Ramos (cell line): ENCODE results near the gene S1PR3.

ENCODE experiments used
- in situ Hi-C: fragments of 300-500 bp; cut with MboI; formaldehyde crosslinking; loops from one replicate; pipeline ENCODE4 v1.14.3; 2022; ENCODE audit warnings: low sequenced_read_pairs; ENCODE audit not compliant: unreplicated experiment

Gene S1PR3

DNA sequence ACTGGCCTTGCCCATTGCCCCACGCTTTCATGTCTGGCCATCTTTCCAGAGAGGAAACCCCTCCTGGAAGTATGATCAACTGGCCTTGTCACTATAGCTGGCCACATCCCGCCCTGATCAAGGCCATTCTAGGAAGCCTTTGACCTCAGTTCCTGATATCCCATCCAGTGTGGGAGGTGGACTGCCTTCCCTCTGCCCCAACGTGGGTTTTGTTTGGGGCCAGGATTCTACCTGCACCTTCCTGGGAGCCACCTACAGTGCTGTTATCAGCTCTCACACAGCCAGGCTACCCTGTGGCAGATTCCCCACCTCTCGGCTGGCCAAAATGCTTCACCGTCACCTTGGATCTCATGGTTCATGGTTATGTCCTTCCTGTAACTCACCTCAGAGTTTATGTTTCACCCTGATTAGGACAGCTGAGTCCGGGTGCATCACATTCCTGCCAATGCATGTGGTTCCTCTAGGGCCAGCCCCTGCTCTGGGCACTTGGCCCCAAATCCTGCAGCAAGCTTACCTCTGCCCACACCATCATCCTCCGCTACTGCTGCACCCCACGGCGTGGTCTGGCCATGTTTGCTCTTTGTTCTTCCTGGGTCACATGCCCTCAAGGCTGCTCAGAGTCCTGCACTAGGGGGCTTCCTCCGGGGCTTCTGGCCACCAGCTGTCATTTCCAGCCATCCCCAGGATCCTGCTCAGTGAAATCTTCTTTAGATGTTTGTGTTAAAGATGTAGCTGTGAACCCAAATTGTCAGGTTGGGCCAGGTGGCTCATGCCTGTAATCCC, 24.2 kb upstream of the S1PR3 start:
- in situ Hi-C loops: no loop called here

- in situ Hi-C loops: no loop called here
Observed at GRCh38 chr9:88968799-88969198, 22.5 kb upstream of the S1PR3 start.

DNA sequence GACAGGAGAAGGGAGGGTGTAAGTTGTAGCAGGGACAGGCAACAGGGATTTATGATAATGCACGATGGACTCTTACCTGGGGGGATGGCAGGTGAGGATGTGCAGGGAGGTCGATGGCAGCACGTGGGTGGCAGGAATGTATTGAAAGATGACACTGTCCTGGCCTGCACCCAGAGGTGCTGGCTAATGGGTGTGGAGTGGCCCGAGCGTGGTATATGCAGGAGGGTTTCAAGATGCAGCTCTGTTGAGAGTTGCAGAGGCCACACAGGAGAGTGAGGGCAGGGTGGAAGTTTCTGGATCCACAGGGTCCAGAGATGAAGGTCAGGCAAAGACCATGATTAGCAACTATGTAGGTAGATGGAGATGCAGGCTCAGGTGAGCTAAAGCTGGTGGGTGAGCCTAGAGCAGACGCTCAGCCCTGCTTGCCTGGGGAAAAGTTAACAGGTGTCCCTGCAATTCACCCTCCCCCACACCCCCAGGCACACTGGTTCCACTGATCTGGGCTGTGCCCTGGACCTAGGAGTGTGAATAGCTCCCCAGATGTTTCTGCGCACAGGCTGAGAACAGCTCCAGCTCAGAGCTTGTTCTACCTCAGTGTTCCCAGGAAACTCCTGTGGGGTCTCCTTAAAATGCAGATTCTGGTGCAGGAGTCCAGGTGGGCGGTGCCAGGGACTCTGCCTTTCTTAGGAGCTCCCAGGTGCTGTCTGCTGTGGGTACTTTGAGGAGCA, 21.5 kb upstream of the S1PR3 start:
- in situ Hi-C loops: no loop called here

GRCh38 chr9:88971131-88971960, 19.9 kb upstream of the S1PR3 start:
- in situ Hi-C loops: no loop called here

- in situ Hi-C loops: no loop called here
Observed at GRCh38 chr9:88972401-88972800, 18.9 kb upstream of the S1PR3 start.

DNA sequence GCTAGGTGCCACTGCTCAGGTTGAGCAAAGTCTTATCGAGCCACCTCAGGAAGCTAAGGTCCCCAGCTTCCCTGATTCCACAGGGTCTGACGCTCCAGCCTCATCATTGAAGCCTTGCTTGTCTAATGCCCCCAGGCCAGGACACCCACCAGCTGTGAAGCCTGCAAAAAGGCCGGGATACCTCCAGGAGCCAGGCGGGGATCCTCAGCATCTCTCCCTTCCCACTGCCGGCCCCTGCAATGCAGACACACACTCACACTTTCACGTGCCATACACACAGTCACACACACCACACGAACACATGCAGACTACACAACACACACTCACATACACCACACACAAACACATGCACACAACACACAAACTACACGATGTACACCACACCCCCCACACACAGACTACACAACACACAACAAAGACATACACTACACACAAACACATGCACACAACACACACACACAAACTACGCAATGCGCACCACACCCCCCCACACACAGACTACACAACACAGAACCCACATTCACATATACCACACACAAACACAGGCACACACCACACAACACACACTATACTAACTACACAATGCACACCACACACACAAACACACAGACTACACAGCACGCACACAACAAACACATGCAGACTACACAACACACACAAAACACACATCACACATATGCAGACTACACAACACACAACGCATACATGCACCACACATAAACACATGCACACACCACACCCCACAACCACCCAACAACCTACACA, 17.8 kb upstream of the S1PR3 start:
- in situ Hi-C loops: no loop called here

DNA sequence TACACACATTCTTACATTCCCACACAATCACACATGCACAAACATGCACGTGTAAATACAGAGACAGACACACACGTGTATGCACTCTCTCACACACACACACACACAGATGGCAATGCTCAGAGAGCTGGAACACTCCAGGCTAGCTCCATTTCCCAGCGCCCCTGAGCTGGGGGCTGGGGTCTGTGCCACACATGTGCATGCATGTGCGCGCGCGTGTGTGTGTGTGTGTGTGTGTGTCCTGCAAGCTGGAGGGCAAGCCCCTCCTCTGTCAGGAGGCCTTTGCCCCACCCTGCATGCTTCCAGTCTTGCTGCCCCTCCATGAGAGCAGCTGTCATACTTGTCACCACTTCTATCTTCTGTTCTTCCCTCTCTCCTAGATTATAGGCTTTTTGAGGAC, 16.6 kb upstream of the S1PR3 start:
- in situ Hi-C loops: no loop called here

GRCh38 chr9:88975966-88976889, 15.0 kb upstream of the S1PR3 start:
- in situ Hi-C loops: no loop called here

GRCh38 chr9:88976890-88977257, 14.4 kb upstream of the S1PR3 start:
- in situ Hi-C loops: no loop called here

- in situ Hi-C loops: no loop called here
Observed at GRCh38 chr9:88978034-88978433, 13.2 kb upstream of the S1PR3 start.

- in situ Hi-C loops: no loop called here
Observed at GRCh38 chr9:88979021-88979420, 12.2 kb upstream of the S1PR3 start.

- in situ Hi-C loops: no loop called here
Observed at GRCh38 chr9:88979791-88980190, 11.5 kb upstream of the S1PR3 start.

DNA sequence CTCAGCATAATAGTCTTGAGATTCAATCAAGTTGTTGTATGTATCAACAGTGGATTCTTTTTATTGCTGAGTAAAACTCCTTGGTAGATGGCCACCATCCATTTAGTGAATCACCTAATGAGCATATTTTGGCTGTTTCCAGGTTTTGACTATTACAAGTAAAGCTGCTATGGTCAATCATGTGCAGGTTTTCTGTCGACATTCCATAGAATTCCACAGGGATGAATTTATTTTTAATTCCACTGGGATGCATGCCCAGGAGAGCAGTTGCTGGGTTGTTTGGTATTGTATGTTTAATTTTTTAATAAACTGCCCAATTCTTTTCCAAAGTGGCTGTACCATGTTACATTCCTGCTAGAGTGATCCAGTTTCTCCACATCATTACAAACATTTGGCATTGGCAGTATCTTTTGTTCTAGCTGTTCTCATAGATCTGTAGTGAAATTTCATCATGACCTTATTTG, 10.5 kb upstream of the S1PR3 start:
- in situ Hi-C loops: no loop called here

DNA sequence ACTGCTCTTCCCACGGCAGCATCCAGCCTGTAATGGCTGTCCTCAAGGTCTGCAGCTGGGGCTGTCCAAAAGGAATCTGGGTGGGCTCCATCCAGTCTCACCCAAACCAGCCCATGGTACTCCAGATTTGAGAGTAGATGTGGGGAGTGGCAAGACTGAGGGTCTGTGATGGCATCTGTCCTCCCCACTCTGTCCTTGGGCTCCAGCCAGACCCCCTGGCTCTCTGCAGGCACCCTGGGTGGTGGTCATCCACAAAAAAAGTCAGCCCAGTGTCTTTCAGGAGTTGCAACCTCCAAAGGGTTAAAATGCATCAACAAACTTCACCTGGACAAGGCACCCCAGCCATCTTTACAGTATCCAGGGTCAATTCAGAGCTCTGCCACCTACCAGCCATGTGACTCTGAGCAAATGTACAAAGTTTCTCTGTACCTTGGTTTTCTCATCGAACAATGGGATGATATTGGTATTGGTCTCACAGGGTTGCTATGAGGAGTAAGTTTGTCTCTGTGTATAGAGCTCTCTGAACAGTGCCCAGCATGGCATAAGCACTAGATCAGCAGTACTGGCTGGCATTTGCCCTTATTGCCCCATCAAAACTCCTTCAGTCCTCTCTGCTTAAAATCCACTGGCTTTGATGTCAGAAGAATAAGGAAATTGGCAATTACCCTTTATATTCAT, 7.3 kb upstream of the S1PR3 start:
- in situ Hi-C loops: no loop called here

DNA sequence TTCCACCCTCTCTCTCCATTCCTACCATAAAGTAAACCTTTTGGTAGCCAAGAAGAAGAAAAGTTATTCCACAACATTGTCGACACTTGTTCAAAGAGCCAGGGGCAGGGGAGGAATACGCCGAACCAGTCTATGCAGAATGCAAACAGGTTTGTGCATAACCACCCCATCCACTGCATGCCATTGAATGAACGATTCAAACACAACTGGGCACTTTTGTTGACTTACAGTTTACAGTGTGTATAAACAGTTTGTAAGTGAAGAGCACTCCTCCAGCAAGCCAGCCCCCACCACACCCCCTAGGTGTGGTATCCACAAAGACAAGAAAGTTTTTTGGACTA, 6.8 kb upstream of the S1PR3 start:
- in situ Hi-C loops: no loop called here

- in situ Hi-C loops: no loop called here
Observed at GRCh38 chr9:88985616-88986015, 5.7 kb upstream of the S1PR3 start.

DNA sequence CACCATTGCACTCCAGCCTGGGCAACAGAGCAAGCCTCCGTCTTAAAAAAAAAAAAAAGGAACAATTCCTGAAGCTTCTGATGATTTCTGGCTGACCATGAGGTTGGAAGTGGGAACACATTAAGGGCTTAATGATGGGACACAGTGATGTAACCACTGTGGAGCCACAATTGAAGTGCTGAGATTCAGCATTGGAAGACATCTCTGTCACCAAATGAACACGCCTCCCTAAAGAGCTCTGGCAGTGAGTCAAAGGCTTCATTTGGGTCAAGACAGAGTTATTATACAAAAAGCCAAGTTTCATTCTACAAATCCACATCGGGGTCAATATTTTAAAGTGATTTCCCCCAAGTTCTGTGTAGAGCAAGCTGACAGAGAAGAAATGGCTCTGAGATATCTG, 4.5 kb upstream of the S1PR3 start:
- in situ Hi-C loops: no loop called here

GRCh38 chr9:88987661-88988060, 3.6 kb upstream of the S1PR3 start:
- in situ Hi-C loops: no loop called here
